ENCODE measurements around the gene EEF1AKMT4.
A peak's percentile ranks its signal among the peaks of the same experiment; 100 is the strongest.

The EEF1AKMT4 gene

GRCh38 chr3:184249412-184250166, at the start of gene EEF1AKMT4:
Gene EEF1AKMT4 (plus strand): TSS chr3:184249672. CDS start chr3:184249695, 23 bp downstream.
- peak; percentile 99 for DNase-seq
- TF ChIP-seq GATA1 (IDR thresholded peaks at IDR 0.05; ENCODE audit: low read depth, low read length) (no peak), POLR2A (IDR thresholded peaks at IDR 0.05; ENCODE audit: low read length) (peak; percentile 32)

- TF ChIP-seq POLR2A (IDR thresholded peaks at IDR 0.05; ENCODE audit: low read length) (no peak), GATA1 (IDR thresholded peaks at IDR 0.05; ENCODE audit: low read depth, low read length) (no peak)
- DNase-seq: no peak
Observed at GRCh38 chr3:184200825-184201224, 48.6 kb upstream of the EEF1AKMT4 start.

- no peak for DNase-seq
- TF ChIP-seq GATA1 (IDR thresholded peaks at IDR 0.05; ENCODE audit: low read depth, low read length): no peak
- no peak for TF ChIP-seq POLR2A (IDR thresholded peaks at IDR 0.05; ENCODE audit: low read length)
Observed at GRCh38 chr3:184203526-184203925, 45.9 kb upstream of the EEF1AKMT4 start.

GRCh38 chr3:184209146-184209923, 40.1 kb upstream of the EEF1AKMT4 start:
- DNase-seq: no peak
- no peak for TF ChIP-seq POLR2A (IDR thresholded peaks at IDR 0.05; ENCODE audit: low read length)
- no peak for TF ChIP-seq GATA1 (IDR thresholded peaks at IDR 0.05; ENCODE audit: low read depth, low read length)

- TF ChIP-seq GATA1 (IDR thresholded peaks at IDR 0.05; ENCODE audit: low read depth, low read length) (no peak), POLR2A (IDR thresholded peaks at IDR 0.05; ENCODE audit: low read length) (no peak)
- peak in 1 of 2 experiments; percentile 22 for DNase-seq
Observed at GRCh38 chr3:184211297-184211696, 38.2 kb upstream of the EEF1AKMT4 start.

GRCh38 chr3:184211718-184212117, 37.8 kb upstream of the EEF1AKMT4 start:
- TF ChIP-seq POLR2A (IDR thresholded peaks at IDR 0.05; ENCODE audit: low read length) (no peak), GATA1 (IDR thresholded peaks at IDR 0.05; ENCODE audit: low read depth, low read length) (no peak)
- DNase-seq: no peak

- no peak for TF ChIP-seq GATA1 (IDR thresholded peaks at IDR 0.05; ENCODE audit: low read depth, low read length)
- no peak for TF ChIP-seq POLR2A (IDR thresholded peaks at IDR 0.05; ENCODE audit: low read length)
- no peak for DNase-seq
Observed at GRCh38 chr3:184218814-184219213, 30.7 kb upstream of the EEF1AKMT4 start.

GRCh38 chr3:184222521-184222920, 27.0 kb upstream of the EEF1AKMT4 start:
- TF ChIP-seq POLR2A (IDR thresholded peaks at IDR 0.05; ENCODE audit: low read length): no peak
- no peak for DNase-seq

GRCh38 chr3:184223946-184224345, 25.5 kb upstream of the EEF1AKMT4 start:
- TF ChIP-seq GATA1 (IDR thresholded peaks at IDR 0.05; ENCODE audit: low read depth, low read length) (no peak), POLR2A (IDR thresholded peaks at IDR 0.05; ENCODE audit: low read length) (no peak)
- no peak for DNase-seq

- peak; percentile 57 to 73 for DNase-seq
Observed at GRCh38 chr3:184227481-184227935, 22.0 kb upstream of the EEF1AKMT4 start.

GRCh38 chr3:184228376-184229137, 20.9 kb upstream of the EEF1AKMT4 start:
- TF ChIP-seq GATA1 (IDR thresholded peaks at IDR 0.05; ENCODE audit: low read depth, low read length): no peak
- TF ChIP-seq POLR2A (IDR thresholded peaks at IDR 0.05; ENCODE audit: low read length): no peak
- DNase-seq: no peak

More at GRCh38 chr3:184227481-184227935, 22.0 kb upstream of the EEF1AKMT4 start:
- TF ChIP-seq POLR2A (IDR thresholded peaks at IDR 0.05; ENCODE audit: low read length): no peak
- TF ChIP-seq GATA1 (IDR thresholded peaks at IDR 0.05; ENCODE audit: low read depth, low read length): no peak

- peak; percentile 75 to 77 for DNase-seq
- TF ChIP-seq GATA1 (IDR thresholded peaks at IDR 0.05; ENCODE audit: low read depth, low read length): no peak
- TF ChIP-seq POLR2A (IDR thresholded peaks at IDR 0.05; ENCODE audit: low read length): no peak
Observed at GRCh38 chr3:184229394-184230080, 19.9 kb upstream of the EEF1AKMT4 start, which contains the start of gene VWA5B2. Gene VWA5B2 (plus strand): TSS chr3:184229585. CDS start chr3:184230529, 944 bp downstream.

GRCh38 chr3:184230081-184230602, 19.3 kb upstream of the EEF1AKMT4 start:
- peak; percentile 58 to 69 for DNase-seq
- TF ChIP-seq GATA1 (IDR thresholded peaks at IDR 0.05; ENCODE audit: low read depth, low read length) (no peak), POLR2A (IDR thresholded peaks at IDR 0.05; ENCODE audit: low read length) (no peak)
